Lower leg skin (tissue), 4 donors: ENCODE results near the gene ELF1. TPM values are rescaled to one million over a fixed set of nuclear protein-coding genes. Genes with fewer than 3 reads are reported as not detected.

Experiments
- DNase-seq, 2 donors: peaks; one replicate each; pipeline ENCODE4 v3.0.0-alpha.2; 2019; ENCODE audit warnings: low spot score in 2 of 2
- H3K4me3 ChIP-seq: fragments of 200-600 bp; sonication (generic); 2 replicates; pipeline ENCODE4 v1.5.1; 2017; ENCODE audit warnings: mild to moderate bottlenecking, low read depth; ENCODE audit not compliant: poor library complexity, severe bottlenecking
- CTCF ChIP-seq, 3 donors: fragments of 450-650 bp; IDR thresholded peaks; one replicate each; pipeline ENCODE4 v1.5.1; 2016; ENCODE audit warnings: antibody characterized with exemption in 3 of 3, mild to moderate bottlenecking in 3 of 3, moderate library complexity in 2 of 3
- POLR2A ChIP-seq, 2 donors: fragments of 450-650 bp; IDR thresholded peaks; one replicate each; pipeline ENCODE4 v1.6.1; 2016 to 2017; ENCODE audit warnings: antibody characterized with exemption in 2 of 2, mild to moderate bottlenecking in 1 of 2, moderate library complexity in 1 of 2
- WGBS, 2 donors: methylation state at CpG; one replicate each; pipeline ENCODE4 v1.1.5; 2018; 5-methylcytosine and 5-hydroxymethylcytosine counted together
- intact Hi-C: fragments of 100-400 bp; cut with DNase I; formaldehyde crosslinking; loops from one replicate; pipeline ENCODE4 v1.15.0; 2023; ENCODE audit warnings: low total_unique reads
- total RNA-seq, 4 donors: library from RNA; depleted of rRNA; stranded (reverse); fragments of >200 nt; gene quantifications; one replicate each; pipeline ENCODE4 v1.1.0, GENCODE V29; 2016

The ELF1 gene
- total RNA-seq, 4 donors from 2014 or later, result 112 to 137 (median 125) TPM

- intact Hi-C loops, result no loop called here
- TF ChIP-seq CTCF (IDR thresholded peaks at IDR 0.05) (no peak), POLR2A (IDR thresholded peaks at IDR 0.05) (no peak)
- DNase-seq, result no peak
- no peak overlapping the region for H3K4me3 ChIP-seq
- 87% methylated on average over 5 of the region's 5 CpGs for WGBS, 2 donors
Observed at GRCh38 chr13:41001695-41002094, 17.4 kb downstream of the ELF1 start.

GRCh38 chr13:40999416-40999815 lies 19.7 kb downstream of the ELF1 start:
- no peak overlapping the region for H3K4me3 ChIP-seq
- WGBS, 2 donors, result 84 to 85% methylated on average over 3 of the region's 3 CpGs
- DNase-seq, result no peak
- intact Hi-C loops, result no loop called here
- TF ChIP-seq CTCF (IDR thresholded peaks at IDR 0.05) (no peak), POLR2A (IDR thresholded peaks at IDR 0.05) (no peak)

- DNase-seq, result no peak
- no peak overlapping the region for H3K4me3 ChIP-seq
- TF ChIP-seq POLR2A (IDR thresholded peaks at IDR 0.05) (no peak), CTCF (IDR thresholded peaks at IDR 0.05) (no peak)
- WGBS, 2 donors, result 90 to 91% methylated on average over 5 of the region's 5 CpGs
- intact Hi-C loops, result no loop called here
Observed at GRCh38 chr13:40996426-40997092, 22.6 kb downstream of the ELF1 start.

- H3K4me3 ChIP-seq, result no peak overlapping the region
- intact Hi-C loops, result no loop called here
- no peak for DNase-seq
- no peak for TF ChIP-seq POLR2A (IDR thresholded peaks at IDR 0.05)
- no peak for TF ChIP-seq CTCF (IDR thresholded peaks at IDR 0.05)
Observed at GRCh38 chr13:40995997-40996396, 23.1 kb downstream of the ELF1 start.

- no peak for DNase-seq
- no peak for TF ChIP-seq POLR2A (IDR thresholded peaks at IDR 0.05)
- TF ChIP-seq CTCF (IDR thresholded peaks at IDR 0.05), result no peak
- intact Hi-C loops, result no loop called here
- no peak overlapping the region for H3K4me3 ChIP-seq
- 50 to 52% methylated on average over 6 of the region's 6 CpGs for WGBS, 2 donors
Observed at GRCh38 chr13:40994581-40995230, 24.4 kb downstream of the ELF1 start.

- no peak for DNase-seq
- TF ChIP-seq CTCF (IDR thresholded peaks at IDR 0.05) (no peak), POLR2A (IDR thresholded peaks at IDR 0.05) (no peak)
Observed at GRCh38 chr13:40993987-40994386, 25.1 kb downstream of the ELF1 start.

More at GRCh38 chr13:40993987-40994386, 25.1 kb downstream of the ELF1 start:
- no peak overlapping the region for H3K4me3 ChIP-seq
- intact Hi-C loops, result no loop called here
